Heart left ventricle (tissue), 16 donors: ENCODE measurements around the gene SEPTIN7. TPM values are rescaled to one million over a fixed set of nuclear protein-coding genes. Genes with fewer than 3 reads are reported as not detected.
A peak's percentile ranks its signal among the peaks of the same experiment; 100 is the strongest.

ENCODE experiments used
- ATAC-seq, 4 donors: fragments of 200-7000 bp; cut with Tn5 transposase; one replicate each; pipeline ENCODE4 v1.9.1; 2020 to 2022; ENCODE audit warnings: moderate library complexity in 4 of 4, mild to moderate bottlenecking in 3 of 4, moderate number of reproducible peaks in 1 of 4
- DNase-seq, 5 donors: peaks; one replicate each; pipeline ENCODE4 v3.0.0-alpha.2; 2020
- H3K27ac ChIP-seq, 12 donors: fragments of 200-600 bp; sonication (generic) in 4 of 12; one replicate each; pipeline versions ENCODE4 v1.5.0 to v1.8.0; 2016 to 2022; ENCODE audit warnings: mild to moderate bottlenecking in 2 of 12
- H3K27me3 ChIP-seq, 9 donors: fragments of 200-600 bp; sonication (generic) in 2 of 9; one replicate each; pipeline versions ENCODE4 v1.5.1 to v1.8.0; 2016 to 2022; ENCODE audit warnings: mild to moderate bottlenecking in 3 of 9
- H3K36me3 ChIP-seq, 9 donors: fragments of 200-600 bp; sonication (generic) in 2 of 9; one replicate each; pipeline versions ENCODE4 v1.5.0 to v1.8.0; 2018 to 2022; ENCODE audit warnings: mild to moderate bottlenecking in 2 of 9
- H3K4me1 ChIP-seq, 12 donors: fragments of 200-600 bp; sonication (generic) in 4 of 12; one replicate each; pipeline versions ENCODE4 v1.5.0 to v1.8.0; 2016 to 2022; ENCODE audit warnings: mild to moderate bottlenecking in 3 of 12
- H3K4me3 ChIP-seq, 12 donors: fragments of 200-600 bp; sonication (generic) in 4 of 12; one replicate each; pipeline versions ENCODE4 v1.5.0 to v1.8.0; 2017 to 2022; ENCODE audit warnings: mild to moderate bottlenecking in 9 of 12, moderate library complexity in 4 of 12
- H3K9me3 ChIP-seq, 12 donors: fragments of 200-600 bp; sonication (generic) in 4 of 12; one replicate each; pipeline versions ENCODE4 v1.5.0 to v1.8.0; 2016 to 2022; ENCODE audit warnings: mild to moderate bottlenecking in 1 of 12
- POLR2A ChIP-seq, 2 donors: fragments of 450-650 bp; IDR thresholded peaks; one replicate each; pipeline ENCODE4 v1.6.1; 2017; ENCODE audit warnings: antibody characterized with exemption in 2 of 2, mild to moderate bottlenecking in 2 of 2, moderate library complexity in 2 of 2
- WGBS, 4 donors: extraction: QIAGEN DNeasy Blood & Tissue Kit in 2 of 4; methylation state at CpG; one replicate each; pipeline versions ENCODE4 v1.1.5 to v1.1.7; 2013 to 2018; 5-methylcytosine and 5-hydroxymethylcytosine counted together
- intact Hi-C, 10 donors: fragments of 100-400 bp; cut with DNase I; formaldehyde crosslinking; loops; one replicate each; pipeline versions ENCODE4 v1.11.1 to v1.14.2; 2022
- polyA plus RNA-seq, 2 donors: library from polyadenylated mRNA; stranded (reverse); fragments of 200-250 nt; gene quantifications; one replicate each; pipeline ENCODE4 v1.2.3, GENCODE V29; 2013
- total RNA-seq, 9 donors: library from RNA; depleted of rRNA in 2 of 9; stranded (reverse); fragments of >200 nt in 2 of 9; fragmentation: NEBNext Ultra II Directional in 3 of 9; extraction: Animal tissue kit (Norgen Biotek cat#: 25700) in 3 of 9; gene quantifications; one replicate each; pipeline versions ENCODE4 v1.1.0 to v1.2.4, GENCODE V29; 2016 to 2023
- TF ChIP-seq, protein P1 (sequence below), 12 donors: fragments of 200-600 bp; sonication (generic) in 4 of 12; IDR thresholded peaks; one replicate each; pipeline versions ENCODE4 v1.5.0 to v1.8.0; 2018 to 2022; ENCODE audit warnings: antibody characterized with exemption in 12 of 12, mild to moderate bottlenecking in 5 of 12
- donor health status: ischemic (EF 13 %, LVEDD 7.1; RV severe dilation, severe dysfunction).
- donor health status: healthy with polysubstance abuse.
- donor health status: DM: no; HTN: yes; CAD: no.
- donor health status: DM: no; HTN: no; CAD: no.
- donor health status: ischemic (EF 25% LVEDD 6.9; RV normal size, moderate dysfunction).
- donor health status: ischemic (EF 25% LVEDD 5.7; RV mildly dilated, moderate dysfunction).
- donor health status: healthy.
- donor health status: DM: yes; HTN: yes; CAD: no.
- donor health status: ischemic (EF 35%, LVEDD 5.7; RV mildly dilated, moderate dysfunction).
- donor health status: nonischemic (EF 11% LVEDD 7.7; RV severe dilation, severe dysfunction).
- donor health status: DM: yes; HTN: yes; CAD: no.
- donor health status: PGD.
- donor health status: ischemic (EF 29% LVEDD 5.4; RV normal size, mild dysfunction).
- donor health status: nonischemic (EF 23%, LVEDD 6.1; RV moderate dilation, normal function).

The SEPTIN7 gene
- total and polyA plus RNA-seq, 11 donors = 119 to 232 (median 200) TPM

- H3K4me3 ChIP-seq = no peak overlapping the region
- H3K27ac ChIP-seq = no peak overlapping the region
- TF ChIP-seq POLR2A (IDR thresholded peaks at IDR 0.05) = no peak
- TF ChIP-seq, protein P1, sequence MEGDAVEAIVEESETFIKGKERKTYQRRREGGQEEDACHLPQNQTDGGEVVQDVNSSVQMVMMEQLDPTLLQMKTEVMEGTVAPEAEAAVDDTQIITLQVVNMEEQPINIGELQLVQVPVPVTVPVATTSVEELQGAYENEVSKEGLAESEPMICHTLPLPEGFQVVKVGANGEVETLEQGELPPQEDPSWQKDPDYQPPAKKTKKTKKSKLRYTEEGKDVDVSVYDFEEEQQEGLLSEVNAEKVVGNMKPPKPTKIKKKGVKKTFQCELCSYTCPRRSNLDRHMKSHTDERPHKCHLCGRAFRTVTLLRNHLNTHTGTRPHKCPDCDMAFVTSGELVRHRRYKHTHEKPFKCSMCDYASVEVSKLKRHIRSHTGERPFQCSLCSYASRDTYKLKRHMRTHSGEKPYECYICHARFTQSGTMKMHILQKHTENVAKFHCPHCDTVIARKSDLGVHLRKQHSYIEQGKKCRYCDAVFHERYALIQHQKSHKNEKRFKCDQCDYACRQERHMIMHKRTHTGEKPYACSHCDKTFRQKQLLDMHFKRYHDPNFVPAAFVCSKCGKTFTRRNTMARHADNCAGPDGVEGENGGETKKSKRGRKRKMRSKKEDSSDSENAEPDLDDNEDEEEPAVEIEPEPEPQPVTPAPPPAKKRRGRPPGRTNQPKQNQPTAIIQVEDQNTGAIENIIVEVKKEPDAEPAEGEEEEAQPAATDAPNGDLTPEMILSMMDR (IDR thresholded peaks at IDR 0.05) = no peak
- 66 to 78% (median 73%) methylated on average over 7 of the region's 7 CpGs for WGBS, 4 donors
- DNase-seq (no peak), ATAC-seq (peak in 2 of 4 donors; percentile 22 to 24)
- H3K9me3 ChIP-seq = no peaks in the 10 kb centered on the region
- peaks cover 0 to 35% (median 21%) of the 10 kb centered on the region in 9 donors for H3K36me3 ChIP-seq
- intact Hi-C loops = no loop called here
- no peaks in the 10 kb centered on the region for H3K27me3 ChIP-seq
- peaks cover 0 to 52% (median 21%) of the 10 kb centered on the region in 12 donors for H3K4me1 ChIP-seq
Measured at GRCh38 chr7:35849158-35849831, 48.4 kb downstream of the SEPTIN7 start.

GRCh38 chr7:35849954-35850353 is 49.1 kb downstream of the SEPTIN7 start:
- Histone ChIP-seq H3K27ac (no peak overlapping the region), H3K4me3 (no peak overlapping the region), H3K27me3 (no peaks in the 10 kb centered on the region), H3K4me1 (peaks cover 0 to 54% (median 22%) of the 10 kb centered on the region in 12 donors), H3K9me3 (no peaks in the 10 kb centered on the region), H3K36me3 (peaks cover 0 to 29% (median 15%) of the 10 kb centered on the region in 9 donors)
- DNase-seq (no peak), ATAC-seq (no peak)
- TF ChIP-seq, protein P1 (IDR thresholded peaks at IDR 0.05) = no peak
- no peak for TF ChIP-seq POLR2A (IDR thresholded peaks at IDR 0.05)
- intact Hi-C loops = no loop called here

Other genes starting within 250 kb of the SEPTIN7 start
- 10 to 100 TPM; 10.3 to 26.3 (median 17.1) TPM for gene HERPUD2, start 105.9 kb upstream of the SEPTIN7 start, total RNA-seq
- 1 to 10 TPM; 6.4 to 9.8 TPM for gene HERPUD2, start 105.9 kb upstream of the SEPTIN7 start, polyA plus RNA-seq